Measurements from ENCODE around the gene EHBP1.

DNA sequence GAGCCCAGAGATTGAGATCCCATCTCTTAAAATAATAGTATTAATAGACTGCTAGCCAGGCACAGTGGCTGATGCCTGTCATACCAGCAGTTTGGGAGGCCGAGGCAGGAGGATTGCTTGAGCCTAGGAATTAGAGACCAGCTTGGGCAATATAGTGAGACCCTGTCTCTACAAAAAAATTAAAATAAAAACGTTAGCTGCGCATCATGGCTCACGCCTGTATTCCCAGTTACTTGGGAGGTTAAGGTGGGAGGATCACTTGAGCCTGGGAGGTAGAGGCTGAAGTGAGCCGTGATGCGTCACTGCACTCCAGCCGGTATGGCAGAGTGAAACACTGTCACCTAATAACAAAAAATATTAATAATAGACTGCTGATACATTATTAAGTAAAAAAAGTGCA lies 178.1 kb downstream of the EHBP1 start:
- TF ChIP-seq EP300 (IDR thresholded peaks at IDR 0.05) (no peak), POLR2A (IDR thresholded peaks at IDR 0.05) (no peak), POLR2AphosphoS5 (IDR thresholded peaks at IDR 0.05) (no peak)
- TF ChIP-seq, protein P1, sequence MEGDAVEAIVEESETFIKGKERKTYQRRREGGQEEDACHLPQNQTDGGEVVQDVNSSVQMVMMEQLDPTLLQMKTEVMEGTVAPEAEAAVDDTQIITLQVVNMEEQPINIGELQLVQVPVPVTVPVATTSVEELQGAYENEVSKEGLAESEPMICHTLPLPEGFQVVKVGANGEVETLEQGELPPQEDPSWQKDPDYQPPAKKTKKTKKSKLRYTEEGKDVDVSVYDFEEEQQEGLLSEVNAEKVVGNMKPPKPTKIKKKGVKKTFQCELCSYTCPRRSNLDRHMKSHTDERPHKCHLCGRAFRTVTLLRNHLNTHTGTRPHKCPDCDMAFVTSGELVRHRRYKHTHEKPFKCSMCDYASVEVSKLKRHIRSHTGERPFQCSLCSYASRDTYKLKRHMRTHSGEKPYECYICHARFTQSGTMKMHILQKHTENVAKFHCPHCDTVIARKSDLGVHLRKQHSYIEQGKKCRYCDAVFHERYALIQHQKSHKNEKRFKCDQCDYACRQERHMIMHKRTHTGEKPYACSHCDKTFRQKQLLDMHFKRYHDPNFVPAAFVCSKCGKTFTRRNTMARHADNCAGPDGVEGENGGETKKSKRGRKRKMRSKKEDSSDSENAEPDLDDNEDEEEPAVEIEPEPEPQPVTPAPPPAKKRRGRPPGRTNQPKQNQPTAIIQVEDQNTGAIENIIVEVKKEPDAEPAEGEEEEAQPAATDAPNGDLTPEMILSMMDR (IDR thresholded peaks at IDR 0.05) = no peak

Measured in stomach (tissue), 4 donors.